ENCODE measurements around the gene MESP2. TPM values are rescaled to one million over a fixed set of nuclear protein-coding genes. Genes with fewer than 3 reads are reported as not detected.
A peak's percentile ranks its signal among the peaks of the same experiment; 100 is the strongest.

The MESP2 gene, protein sequence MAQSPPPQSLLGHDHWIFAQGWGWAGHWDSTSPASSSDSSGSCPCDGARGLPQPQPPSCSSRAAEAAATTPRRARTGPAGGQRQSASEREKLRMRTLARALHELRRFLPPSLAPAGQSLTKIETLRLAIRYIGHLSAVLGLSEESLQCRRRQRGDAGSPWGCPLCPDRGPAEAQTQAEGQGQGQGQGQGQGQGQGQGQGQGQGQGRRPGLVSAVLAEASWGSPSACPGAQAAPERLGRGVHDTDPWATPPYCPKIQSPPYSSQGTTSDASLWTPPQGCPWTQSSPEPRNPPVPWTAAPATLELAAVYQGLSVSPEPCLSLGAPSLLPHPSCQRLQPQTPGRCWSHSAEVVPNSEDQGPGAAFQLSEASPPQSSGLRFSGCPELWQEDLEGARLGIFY
- 0.47 TPM for total RNA-seq
- 0.24 TPM for polyA plus RNA-seq (ENCODE audit: insufficient read depth, low read depth, low replicate concordance)
- long read RNA-seq, donor 1, partial matches to known transcripts, result 0 of 2 reads
- long read RNA-seq, donor 1, other reads (novel, unspliced or antisense), result 0 of 2 reads
- long read RNA-seq, donor 2, result 0 reads
- long read RNA-seq, donor 3, partial matches to known transcripts, result 0 of 1 reads
- long read RNA-seq, donor 3, other reads (novel, unspliced or antisense), result 0 of 1 reads
- long read RNA-seq, donor 4, partial matches to known transcripts, result 20 of 36 reads
- long read RNA-seq, donor 4, other reads (novel, unspliced or antisense), result 16 of 36 reads
- long read RNA-seq, donor 5, result 0 reads
- long read RNA-seq, donor 6, partial matches to known transcripts, result 0 of 1 reads
- long read RNA-seq, donor 6, other reads (novel, unspliced or antisense), result 0 of 1 reads
- long read RNA-seq, donor 7, partial matches to known transcripts, result 0 of 1 reads
- long read RNA-seq, donor 7, other reads (novel, unspliced or antisense), result 1 of 1 reads
- long read RNA-seq, donor 8, partial matches to known transcripts, result 23 of 23 reads
- long read RNA-seq, donor 8, other reads (novel, unspliced or antisense), result 0 of 23 reads
- long read RNA-seq, donor 9, result 0 reads
- long read RNA-seq, donor 10, partial matches to known transcripts, result 112 of 123 reads
- long read RNA-seq, donor 10, other reads (novel, unspliced or antisense), result 11 of 123 reads

GRCh38 chr15:89776274-89777072 lies at the start of gene MESP2:
Gene MESP2, plus strand, starts transcription at chr15:89776332. Its CDS starts 26 bp downstream, at chr15:89776358.
- H3K27me3 ChIP-seq (ENCODE audit: control insufficient read depth, insufficient read depth, low read length), result no peaks in the 10 kb centered on the region
- DNase-seq (peak; percentile 90 to 95 (median 93)), FAIRE-seq (no peak)
- no peaks in the 10 kb centered on the region for H3K9me3 ChIP-seq (ENCODE audit: control insufficient read depth in 2 of 3, insufficient read depth in 1 of 3, low read length in 3 of 3)
- no peaks in the 10 kb centered on the region for H3K36me3 ChIP-seq (ENCODE audit: control insufficient read depth in 2 of 3, insufficient read depth in 3 of 3, low read length in 3 of 3)
- peak within 1 kb of the TSS in 1 of 2 donors; percentile 11 for H3K27ac ChIP-seq (ENCODE audit: low read depth in 2 of 2, low read length in 2 of 2)
- TF ChIP-seq CTCF (IDR thresholded peaks at IDR 0.05; ENCODE audit: borderline replicate concordance, extremely low read depth, insufficient read depth), result no peak
- H3K9ac ChIP-seq (ENCODE audit: low read length in 3 of 3), result peak within 1 kb of the TSS in 1 of 3 donors; percentile 29
- peak within 1 kb of the TSS in 1 of 3 donors; percentile 43 for H3K4me3 ChIP-seq (ENCODE audit: low read length in 3 of 3)
- intact Hi-C loops (cut with DNase I), result no loop called here
- peaks cover 0 to 5% (median 0%) of the 10 kb centered on the region in 3 donors for H3K4me1 ChIP-seq (ENCODE audit: control insufficient read depth in 2 of 3, insufficient read depth in 2 of 3, low read depth in 1 of 3, low read length in 3 of 3)

- intact Hi-C loops (cut with DNase I), result no loop called here
- no peak for FAIRE-seq
- H3K27me3 ChIP-seq (ENCODE audit: control insufficient read depth, insufficient read depth, low read length), result no peaks in the 10 kb centered on the region
- DNase-seq, result peak in 2 of 5 donors; percentile 22 to 68
- peak overlapping the region; percentile 23 to 54 for H3K27ac ChIP-seq (ENCODE audit: low read depth in 2 of 2, low read length in 2 of 2)
- no peaks in the 10 kb centered on the region for H3K36me3 ChIP-seq (ENCODE audit: control insufficient read depth in 2 of 3, insufficient read depth in 3 of 3, low read length in 3 of 3)
- no peak overlapping the region for H3K9ac ChIP-seq (ENCODE audit: low read length in 3 of 3)
- H3K4me3 ChIP-seq (ENCODE audit: low read length in 3 of 3), result no peak overlapping the region
- TF ChIP-seq CTCF (IDR thresholded peaks at IDR 0.05; ENCODE audit: borderline replicate concordance, extremely low read depth, insufficient read depth), result no peak
- H3K9me3 ChIP-seq (ENCODE audit: control insufficient read depth in 2 of 3, insufficient read depth in 1 of 3, low read length in 3 of 3), result peaks cover 0 to 5% (median 0%) of the 10 kb centered on the region in 3 donors
- H3K4me1 ChIP-seq (ENCODE audit: control insufficient read depth in 2 of 3, insufficient read depth in 2 of 3, low read depth in 1 of 3, low read length in 3 of 3), result peaks cover 0 to 3% (median 0%) of the 10 kb centered on the region in 3 donors
These were observed 47.9 kb upstream of the MESP2 start for GRCh38 chr15:89728254-89728653.

GRCh38 chr15:89731275-89731674 lies 44.9 kb upstream of the MESP2 start:
- TF ChIP-seq CTCF (IDR thresholded peaks at IDR 0.05; ENCODE audit: borderline replicate concordance, extremely low read depth, insufficient read depth), result no peak
- Histone ChIP-seq H3K4me3 (ENCODE audit: low read length in 3 of 3) (no peak overlapping the region), H3K9me3 (ENCODE audit: control insufficient read depth in 2 of 3, insufficient read depth in 1 of 3, low read length in 3 of 3) (no peaks in the 10 kb centered on the region), H3K27me3 (ENCODE audit: control insufficient read depth, insufficient read depth, low read length) (no peaks in the 10 kb centered on the region), H3K9ac (ENCODE audit: low read length in 3 of 3) (no peak overlapping the region), H3K4me1 (ENCODE audit: control insufficient read depth in 2 of 3, insufficient read depth in 2 of 3, low read depth in 1 of 3, low read length in 3 of 3) (peaks cover 0 to 3% (median 0%) of the 10 kb centered on the region in 3 donors), H3K36me3 (ENCODE audit: control insufficient read depth in 2 of 3, insufficient read depth in 3 of 3, low read length in 3 of 3) (no peaks in the 10 kb centered on the region), H3K27ac (ENCODE audit: low read depth in 2 of 2, low read length in 2 of 2) (no peak overlapping the region)
- no peak for FAIRE-seq
- no peak for DNase-seq
- intact Hi-C loops (cut with DNase I), result loop anchor here (10.0 kb wide), 1 partner anchor 344 kb away; no protein-coding TSS in a partner anchor
